Measurements from ENCODE around the gene MICA.
"Not testable (repeated sequence)": the region's sequence is repeated elsewhere in the genome, so short reads cannot be mapped to it uniquely, and the experiment has no call there.

Gene MICA

DNA sequence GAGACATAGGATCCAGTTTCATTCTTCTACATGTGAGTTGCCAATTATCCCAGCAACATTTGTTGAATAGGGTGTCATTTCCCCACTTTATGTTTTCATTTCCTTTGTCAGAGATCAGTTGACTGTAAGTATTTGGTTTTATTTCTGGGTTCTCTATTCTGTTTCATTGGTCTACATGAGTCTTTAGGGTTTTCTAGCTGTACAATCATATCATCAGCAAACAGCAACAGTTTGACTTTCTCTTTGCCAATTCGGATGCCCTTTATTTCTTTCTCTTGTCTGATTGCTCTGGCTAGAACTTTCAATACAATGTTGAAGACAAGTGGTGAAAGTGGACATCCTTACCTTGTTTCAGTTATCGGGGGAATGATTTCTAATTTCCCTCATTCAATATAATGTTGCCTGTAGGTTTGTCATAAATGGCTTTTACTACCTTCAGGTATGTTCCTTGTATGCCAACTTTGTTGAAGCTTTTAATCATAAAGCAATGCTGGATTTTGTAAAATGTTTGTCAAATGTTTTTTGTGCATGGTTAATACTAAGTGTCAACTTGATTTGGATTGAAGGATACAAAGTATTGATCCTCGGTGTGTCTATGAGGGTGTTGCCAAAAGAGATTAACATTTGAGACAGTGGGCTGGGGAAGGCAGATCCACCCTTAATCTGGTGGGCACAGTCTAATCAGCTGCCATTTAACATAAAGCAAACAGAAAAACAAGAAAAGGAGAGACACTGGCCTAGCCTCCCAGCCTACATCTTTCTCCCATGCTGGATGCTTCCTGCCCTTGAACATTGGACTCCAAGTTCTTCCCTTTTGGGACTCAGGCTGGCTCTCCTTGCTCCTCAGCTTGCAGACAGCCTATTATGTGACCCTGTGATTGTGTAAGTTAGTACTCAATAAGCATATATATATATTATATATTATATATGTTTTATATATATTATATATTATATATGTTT, 23.3 kb downstream of the MICA start:
- no peak overlapping the region for H3K4me3 ChIP-seq (ENCODE audit: low read depth, low read length)
- TF ChIP-seq, protein P1, sequence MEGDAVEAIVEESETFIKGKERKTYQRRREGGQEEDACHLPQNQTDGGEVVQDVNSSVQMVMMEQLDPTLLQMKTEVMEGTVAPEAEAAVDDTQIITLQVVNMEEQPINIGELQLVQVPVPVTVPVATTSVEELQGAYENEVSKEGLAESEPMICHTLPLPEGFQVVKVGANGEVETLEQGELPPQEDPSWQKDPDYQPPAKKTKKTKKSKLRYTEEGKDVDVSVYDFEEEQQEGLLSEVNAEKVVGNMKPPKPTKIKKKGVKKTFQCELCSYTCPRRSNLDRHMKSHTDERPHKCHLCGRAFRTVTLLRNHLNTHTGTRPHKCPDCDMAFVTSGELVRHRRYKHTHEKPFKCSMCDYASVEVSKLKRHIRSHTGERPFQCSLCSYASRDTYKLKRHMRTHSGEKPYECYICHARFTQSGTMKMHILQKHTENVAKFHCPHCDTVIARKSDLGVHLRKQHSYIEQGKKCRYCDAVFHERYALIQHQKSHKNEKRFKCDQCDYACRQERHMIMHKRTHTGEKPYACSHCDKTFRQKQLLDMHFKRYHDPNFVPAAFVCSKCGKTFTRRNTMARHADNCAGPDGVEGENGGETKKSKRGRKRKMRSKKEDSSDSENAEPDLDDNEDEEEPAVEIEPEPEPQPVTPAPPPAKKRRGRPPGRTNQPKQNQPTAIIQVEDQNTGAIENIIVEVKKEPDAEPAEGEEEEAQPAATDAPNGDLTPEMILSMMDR (IDR thresholded peaks at IDR 0.05; ENCODE audit: control insufficient read depth, extremely low read depth, insufficient read depth) = no peak
- no peak for DNase-seq (ENCODE audit: low read depth)

DNA sequence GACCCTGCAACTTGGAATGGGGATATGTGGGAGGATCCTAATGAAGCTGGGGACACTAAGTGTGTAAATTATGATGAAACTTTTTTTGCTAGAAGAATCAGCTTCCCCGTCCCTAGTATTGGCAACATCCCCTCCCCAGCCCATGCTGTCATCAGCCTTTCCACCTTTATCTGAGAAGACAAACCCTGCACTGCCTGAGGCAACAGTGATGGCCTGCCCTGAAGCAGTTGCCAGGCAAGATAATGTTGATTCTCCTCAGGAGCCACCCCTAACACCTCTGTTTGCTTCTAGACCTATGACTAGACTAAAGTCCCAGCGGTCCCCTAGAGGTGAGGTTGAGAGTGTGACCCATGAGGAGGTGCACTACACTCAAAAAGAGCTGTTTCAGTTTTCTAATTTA, 27.1 kb downstream of the MICA start:
- TF ChIP-seq, protein P1 (IDR thresholded peaks at IDR 0.05; ENCODE audit: control insufficient read depth, extremely low read depth, insufficient read depth) = no peak
- no peak for DNase-seq (ENCODE audit: low read depth)
- H3K4me3 ChIP-seq (ENCODE audit: low read depth, low read length) = no peak overlapping the region

DNA sequence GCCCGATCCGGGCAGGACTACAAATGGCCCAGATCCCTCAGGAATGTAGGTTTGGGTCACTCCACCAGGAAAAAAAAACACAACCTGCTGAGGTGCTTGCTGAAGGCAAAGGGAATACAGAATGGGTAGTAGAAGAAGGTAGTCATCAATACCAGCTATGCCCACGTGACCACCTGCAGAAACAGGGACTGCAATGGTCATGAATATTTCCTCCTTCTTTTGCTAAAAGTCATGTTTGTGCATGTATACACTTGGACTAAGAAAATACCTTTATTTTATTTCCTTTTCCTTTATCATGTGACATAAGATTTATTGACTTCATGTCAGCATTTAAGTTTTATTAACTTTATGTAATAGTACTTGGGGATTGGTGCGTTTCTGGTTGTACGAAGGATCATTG, 31.7 kb downstream of the MICA start:
- not testable (repeated sequence) for DNase-seq (ENCODE audit: low read depth); H3K4me3 ChIP-seq (ENCODE audit: low read depth, low read length)

DNA sequence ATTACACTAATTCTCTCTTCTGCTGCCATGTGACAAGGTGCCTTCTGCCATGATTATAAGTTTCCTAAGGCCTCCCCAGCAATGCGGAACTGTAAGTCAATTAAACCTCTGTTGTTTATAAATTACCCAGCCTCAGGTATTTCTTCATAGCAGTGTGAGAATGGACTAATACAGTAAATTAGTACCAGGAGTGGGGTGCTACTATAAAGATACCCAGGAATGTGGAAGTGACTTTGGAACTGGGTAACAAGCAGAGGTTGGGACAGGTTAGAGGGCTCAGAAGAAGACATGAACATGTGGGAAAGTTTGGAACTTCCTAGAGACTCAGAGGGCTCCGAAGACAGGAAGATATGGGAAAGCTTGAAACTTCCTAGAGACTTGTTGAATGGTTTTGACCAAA, 34.8 kb downstream of the MICA start:
- DNase-seq (ENCODE audit: low read depth) = no peak
- TF ChIP-seq, protein P1 (IDR thresholded peaks at IDR 0.05; ENCODE audit: control insufficient read depth, extremely low read depth, insufficient read depth) = no peak
- no peak overlapping the region for H3K4me3 ChIP-seq (ENCODE audit: low read depth, low read length)

DNA sequence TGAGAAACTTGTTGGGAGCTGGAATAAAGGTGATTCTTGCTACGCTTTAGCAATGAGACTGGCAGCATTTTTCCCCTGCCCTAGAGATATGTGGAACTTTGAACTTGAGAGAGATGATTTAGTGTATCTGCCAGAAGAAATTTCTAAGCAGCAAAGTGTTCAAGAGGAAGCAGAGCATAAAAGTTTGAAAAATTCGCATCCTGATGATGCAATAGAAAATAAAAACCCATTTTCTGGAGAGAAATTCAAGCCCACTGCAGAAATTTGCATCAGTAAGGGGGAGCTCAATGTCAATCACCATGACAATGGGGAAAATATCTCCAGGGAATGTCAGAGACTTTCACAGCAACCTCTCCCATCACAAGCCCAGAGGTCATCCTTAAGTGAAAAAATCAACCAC, 35.3 kb downstream of the MICA start:
- TF ChIP-seq, protein P1 (IDR thresholded peaks at IDR 0.05; ENCODE audit: control insufficient read depth, extremely low read depth, insufficient read depth) = no peak
- no peak overlapping the region for H3K4me3 ChIP-seq (ENCODE audit: low read depth, low read length)

DNA sequence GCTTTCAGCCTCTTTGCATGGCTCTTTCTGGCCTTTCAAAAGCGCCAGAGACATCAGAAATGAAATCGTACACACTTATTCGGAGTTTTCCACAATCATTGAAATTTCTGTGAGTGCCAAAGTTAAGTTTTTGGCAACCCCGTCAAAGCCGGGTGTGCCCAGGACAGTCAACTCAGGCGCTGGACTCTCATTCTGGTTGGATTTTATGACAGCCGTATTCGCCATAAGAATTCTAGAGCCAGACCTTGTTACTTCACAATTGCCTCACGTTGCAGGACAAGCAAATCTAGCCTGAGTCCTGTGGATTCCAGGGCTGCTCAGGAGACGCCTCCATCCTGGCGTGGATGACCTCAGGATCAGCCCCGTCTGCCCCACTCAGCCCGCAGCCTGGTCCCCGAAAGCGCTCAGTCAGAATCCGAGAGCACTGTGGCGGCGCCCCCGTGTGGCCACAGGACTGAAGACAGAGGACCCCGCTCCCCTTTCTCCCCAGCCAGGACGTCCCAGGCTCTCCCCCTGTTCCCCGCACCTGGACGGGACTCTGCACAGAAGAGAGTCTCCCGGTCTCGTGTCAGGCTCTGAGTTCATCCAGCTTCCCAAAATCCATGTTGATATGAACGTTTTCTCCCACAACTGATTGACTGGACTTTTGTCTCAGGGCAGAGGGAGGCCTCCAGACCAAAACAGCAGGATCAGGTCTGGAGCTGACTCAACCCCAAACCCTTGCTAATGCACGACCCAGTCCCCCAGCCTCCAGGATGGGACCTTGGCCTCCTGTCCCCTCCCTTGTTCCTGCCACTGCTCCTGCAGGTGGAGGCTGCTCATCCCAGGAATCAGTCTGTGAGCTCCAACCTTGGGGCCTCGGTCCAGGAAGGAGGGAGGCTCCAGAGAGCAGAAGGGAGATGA, 38.2 kb downstream of the MICA start:
- DNase-seq (ENCODE audit: low read depth) = no peak
- no peak overlapping the region for H3K4me3 ChIP-seq (ENCODE audit: low read depth, low read length)
- TF ChIP-seq, protein P1 (IDR thresholded peaks at IDR 0.05; ENCODE audit: control insufficient read depth, extremely low read depth, insufficient read depth) = peak; percentile 76

More for the DNA sequence above, 35.3 kb downstream of the MICA start:
- no peak for DNase-seq (ENCODE audit: low read depth)

DNA sequence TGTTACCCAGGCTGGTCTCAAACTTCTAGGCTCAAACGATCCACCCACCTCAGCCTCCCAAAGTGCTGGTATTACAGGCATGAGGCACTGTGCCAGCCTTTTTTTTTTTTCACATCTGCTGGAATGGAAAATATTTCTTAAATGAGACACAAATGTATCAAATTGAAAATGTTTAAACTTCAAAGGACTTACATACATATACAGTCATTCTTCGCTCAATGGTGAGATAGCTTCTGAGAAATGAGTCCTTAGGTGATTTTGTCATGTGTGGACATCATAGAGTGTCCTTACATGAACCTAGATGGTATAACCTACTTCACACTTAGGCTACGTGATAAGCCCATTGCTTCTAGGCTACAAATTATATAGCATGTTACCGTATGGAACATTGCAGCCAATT, 43.1 kb downstream of the MICA start:
- TF ChIP-seq, protein P1 (IDR thresholded peaks at IDR 0.05; ENCODE audit: control insufficient read depth, extremely low read depth, insufficient read depth) = no peak
- H3K4me3 ChIP-seq (ENCODE audit: low read depth, low read length) = no peak overlapping the region
- no peak for DNase-seq (ENCODE audit: low read depth)

DNA sequence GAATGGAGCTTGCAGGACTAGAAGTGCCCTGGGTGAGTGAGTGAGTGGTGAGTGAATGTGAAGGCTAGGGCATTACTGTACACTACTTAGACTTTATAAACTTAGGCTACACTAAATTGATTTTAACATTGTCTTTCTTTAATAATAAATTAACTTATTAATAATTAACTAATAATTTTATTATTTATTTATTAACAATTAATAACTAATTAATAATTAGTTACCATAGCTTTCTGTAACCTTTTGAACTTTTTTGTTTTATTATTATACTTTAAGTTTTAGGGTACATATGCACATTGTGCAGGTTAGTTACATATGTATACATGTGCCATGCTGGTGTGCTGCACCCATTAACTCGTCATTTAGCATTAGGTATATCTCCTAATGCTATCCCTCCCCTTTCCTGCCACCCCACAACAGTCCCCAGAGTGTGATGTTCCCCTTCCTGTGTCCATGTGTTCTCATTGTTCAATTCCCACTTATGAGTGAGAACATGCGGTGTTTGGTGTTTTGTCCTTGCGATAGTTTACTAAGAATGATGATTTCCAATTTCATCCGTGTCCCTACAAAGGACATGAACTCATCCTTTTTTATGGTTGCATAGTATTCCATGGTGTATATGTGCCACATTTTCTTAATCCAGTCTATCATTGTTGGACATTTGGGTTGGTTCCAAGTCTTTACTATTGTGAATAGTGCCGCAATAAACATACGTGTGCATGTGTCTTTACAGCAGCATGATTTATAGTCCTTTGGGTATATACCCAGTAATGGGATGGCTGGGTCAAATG, 43.8 kb downstream of the MICA start:
- DNase-seq (ENCODE audit: low read depth); H3K4me3 ChIP-seq (ENCODE audit: low read depth, low read length): not testable (repeated sequence)
